HepG2 (cell line): ENCODE results near the gene SGCD. TPM values are rescaled to one million over a fixed set of nuclear protein-coding genes. Genes with fewer than 3 reads are reported as not detected.

ENCODE experiments used
- ATAC-seq: fragments of 200-7000 bp; cut with Tn5 transposase; 3 replicates; pipeline ENCODE4 v1.9.1; 2020; ENCODE audit warnings: mild to moderate bottlenecking, moderate library complexity
- BruUV-seq: library from RNA; stranded (reverse); fragments of 400-500 nt; replicated peaks from 2 replicates; lab custom pipeline; 2021; lab: Mats Ljungman, UMichigan
- CTCF ChIA-PET: fragments of 300-600 bp; formaldehyde crosslinking; extraction: SDS; loops from one replicate; lab custom pipeline; 2021; ENCODE audit warnings: low total read pairs, inconsistent platforms, low intra/inter-chr PET ratio; lab: Yijun Ruan, JAX
- POLR2A ChIA-PET: fragments of 350-600 bp; sonication (Branson Sonifier 250); formaldehyde crosslinking; loops from one replicate; lab custom pipeline; 2020; ENCODE audit warnings: antibody characterized with exemption, inconsistent platforms; lab: Yijun Ruan, JAX
- DNase-seq: peaks from one replicate; pipeline ENCODE4 v3.0.0-alpha.2; 2015; ENCODE audit warnings: low spot score
- FAIRE-seq: peaks from 3 replicates; lab custom pipeline; 2011; peaks lifted over from hg19 to GRCh38; lab: Jason Lieb, UNC
- H2AFZ ChIP-seq: one replicate; pipeline ENCODE4 v1.6.1; 2011; ENCODE audit warnings: low read length, inconsistent platforms
- H3K27ac ChIP-seq: fragments of 300-600 bp; 3 replicates; pipeline ENCODE4 v1.8.0; 2011; ENCODE audit warnings: mixed run types, mild to moderate bottlenecking, mixed read lengths, low read length, inconsistent platforms; ENCODE audit not compliant: insufficient read depth; ENCODE audit errors: extremely low read length
- H3K27me3 ChIP-seq, 2 experiments: fragments of 200-600 bp in 1 of 2; 2 replicates in 1 of 2; 3 replicates in 1 of 2; pipeline versions ENCODE4 v1.6.0 to v1.8.0; 2011; ENCODE audit warnings: low read length in 2 of 2, mild to moderate bottlenecking in 2 of 2, moderate library complexity in 2 of 2, inconsistent platforms in 1 of 2; ENCODE audit not compliant: insufficient read depth in 2 of 2, control insufficient read depth in 1 of 2
- H3K36me3 ChIP-seq, 2 experiments: fragments of 200-600 bp in 1 of 2; replicated peaks in 1 of 2; 2 replicates in 1 of 2; 3 replicates in 1 of 2; pipeline versions ENCODE4 v1.5.1 to v1.8.0; 2011; ENCODE audit warnings: low read length in 2 of 2, inconsistent platforms in 1 of 2; ENCODE audit not compliant: insufficient read depth in 2 of 2, control insufficient read depth in 1 of 2
- H3K4me1 ChIP-seq: 2 replicates; pipeline ENCODE4 v1.5.1; 2012; ENCODE audit warnings: low read length, inconsistent platforms; ENCODE audit not compliant: insufficient read depth
- H3K4me2 ChIP-seq: 2 replicates; pipeline ENCODE4 v1.6.0; 2011; ENCODE audit warnings: low read depth, low read length, inconsistent platforms
- H3K4me3 ChIP-seq, 3 experiments: fragments of 200-600 bp in 1 of 3; sonication (generic), shearing (Covaris generic) in 1 of 3; replicated peaks in 1 of 3; 2 replicates each; pipeline ENCODE4 v1.5.1; 2011 to 2016; ENCODE audit warnings: low read length in 3 of 3, inconsistent platforms in 2 of 3, low read depth in 2 of 3, mild to moderate bottlenecking in 2 of 3, control low read depth in 1 of 3, mixed read lengths in 1 of 3; ENCODE audit not compliant: insufficient read depth in 1 of 3
- H3K79me2 ChIP-seq: one replicate; pipeline ENCODE4 v1.6.1; 2011; ENCODE audit warnings: low read length, inconsistent platforms; ENCODE audit not compliant: insufficient read depth
- H3K9ac ChIP-seq: 2 replicates; pipeline ENCODE4 v1.6.0; 2011; ENCODE audit warnings: mild to moderate bottlenecking, low read depth, low read length, inconsistent platforms; ENCODE audit not compliant: insufficient read depth
- H3K9me3 ChIP-seq: 2 replicates; pipeline ENCODE4 v1.5.1; 2012; ENCODE audit warnings: mild to moderate bottlenecking, low read length
- H4K20me1 ChIP-seq: 2 replicates; pipeline ENCODE4 v1.6.0; 2011; ENCODE audit warnings: inconsistent platforms, mild to moderate bottlenecking, low read length, moderate library complexity; ENCODE audit not compliant: insufficient read depth
- ATF7 ChIP-seq, 2 experiments: fragments of 450-650 bp in 1 of 2; sonication (generic) in 1 of 2; formaldehyde crosslinking in 1 of 2; IDR thresholded peaks; 2 replicates each; pipeline versions ENCODE4 v1.4.0 to v1.6.1; 2016 to 2020; ENCODE audit warnings: antibody characterized with exemption in 1 of 2, mild to moderate bottlenecking in 1 of 2, missing genetic modification reagents in 1 of 2
- GPBP1L1 ChIP-seq: sonication (generic); formaldehyde crosslinking; IDR thresholded peaks from 2 replicates; pipeline ENCODE4 v1.5.0; 2020; ENCODE audit warnings: mild to moderate bottlenecking, missing genetic modification reagents
- NCOA1 ChIP-seq: sonication (generic); formaldehyde crosslinking; IDR thresholded peaks from 2 replicates; pipeline ENCODE4 v1.9.0; 2021; ENCODE audit warnings: missing genetic modification reagents
- PRDM10 ChIP-seq: sonication (generic); formaldehyde crosslinking; IDR thresholded peaks from 2 replicates; pipeline ENCODE4 v1.4.0; 2020; ENCODE audit warnings: low read depth, missing genetic modification reagents
- RERE ChIP-seq: IDR thresholded peaks from 2 replicates; pipeline ENCODE4 v1.6.1; 2016; ENCODE audit warnings: low read depth, missing genetic modification reagents, missing compliant biosample characterization
- TFDP2 ChIP-seq: sonication (generic); formaldehyde crosslinking; IDR thresholded peaks from 2 replicates; pipeline ENCODE4 v1.4.0; 2020; ENCODE audit warnings: missing genetic modification reagents
- TRIM24 ChIP-seq: sonication (generic); formaldehyde crosslinking; IDR thresholded peaks from 2 replicates; pipeline ENCODE4 v1.8.0; 2022; ENCODE audit warnings: mild to moderate bottlenecking, missing genetic modification reagents
- ZBTB1 ChIP-seq: sonication (generic); formaldehyde crosslinking; IDR thresholded peaks from 2 replicates; pipeline ENCODE4 v1.4.0; 2020; ENCODE audit warnings: missing genetic modification reagents, borderline replicate concordance
- ZFP62 ChIP-seq: sonication (generic); formaldehyde crosslinking; IDR thresholded peaks from 2 replicates; pipeline ENCODE4 v1.4.0; 2020; ENCODE audit warnings: missing genetic modification reagents
- ZIK1 ChIP-seq: sonication (generic); formaldehyde crosslinking; IDR thresholded peaks from 2 replicates; pipeline ENCODE4 v1.5.0; 2020; ENCODE audit warnings: mild to moderate bottlenecking, low read depth, missing genetic modification reagents, borderline replicate concordance
- ZNF552 ChIP-seq: sonication (generic); formaldehyde crosslinking; IDR thresholded peaks from 2 replicates; pipeline ENCODE4 v1.9.0; 2022; ENCODE audit warnings: missing genetic modification reagents, mild to moderate bottlenecking, borderline replicate concordance
- WGBS: methylation state at CpG from one replicate; pipeline ENCODE4 v1.1.6; 2017; ENCODE audit warnings: low lambda C conversion rate; 5-methylcytosine and 5-hydroxymethylcytosine counted together
- in situ Hi-C: cut with HindIII; loops from 2 replicates; pipeline ENCODE4 v1.10.0; 2017; ENCODE audit warnings: low pct_unique_long_range_greater_than_20kb; ENCODE audit not compliant: extremely low pct_ligation_motif_present
- intact Hi-C: fragments of 100-400 bp; cut with micrococcal nuclease; formaldehyde crosslinking; loops from one replicate; pipeline ENCODE4 v1.10.0; 2022; ENCODE audit not compliant: unreplicated experiment
- polyA plus RNA-seq, 8 experiments: library from polyadenylated mRNA; depleted of rRNA in 3 of 8; stranded (reverse) in 7 of 8; unstranded in 1 of 8; fragments of >200 nt; fragmentation: Illumina TruSeq in 4 of 8; extraction: Trizol in 4 of 8; gene quantifications; 2 replicates each; pipeline versions ENCODE4 v1.2.1 to v1.2.3, GENCODE V29; 2011 to 2016; ENCODE audit warnings: low read depth in 4 of 8, missing spikeins in 1 of 8, mixed read lengths in 1 of 8; ENCODE audit not compliant: insufficient read depth in 1 of 8
- total RNA-seq, 5 experiments: library from RNA; depleted of rRNA; stranded (reverse); fragments of >200 nt; fragmentation: Illumina TruSeq; extraction: Trizol; gene quantifications; 2 replicates each; pipeline ENCODE4 v1.2.3, GENCODE V29; 2016; ENCODE audit warnings: low read depth in 1 of 5
- TF ChIP-seq, protein P1 (sequence below): sonication (generic); formaldehyde crosslinking; IDR thresholded peaks from 2 replicates; pipeline ENCODE4 v1.5.0; 2020; ENCODE audit warnings: missing genetic modification reagents, mild to moderate bottlenecking, borderline replicate concordance

The SGCD gene
- total and polyA plus RNA-seq, 2 of the 13 experiments (the other 11 are each of a cell fraction or from before 2014, with no cell fraction given): not detected

DNA sequence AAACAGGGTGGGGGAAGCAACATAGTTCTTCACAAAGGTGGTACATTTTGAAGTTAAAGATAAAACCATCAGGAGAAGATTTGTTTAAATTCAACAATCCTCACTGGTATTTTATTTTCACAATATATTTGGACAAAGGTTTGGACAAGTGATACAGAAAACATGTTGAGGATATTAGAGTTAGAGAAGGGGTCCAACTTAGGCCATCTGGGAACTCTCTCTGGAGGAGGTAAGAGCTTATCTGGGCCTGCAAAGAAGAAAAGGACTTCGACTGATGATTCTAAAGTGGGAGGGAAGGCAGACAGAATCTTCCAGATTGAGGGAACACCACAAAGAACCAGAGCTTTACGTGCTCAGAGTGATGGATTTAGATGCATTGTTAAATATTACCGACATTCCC, 58.5 kb downstream of the SGCD start:
- Histone ChIP-seq H3K4me2 (no peak overlapping the region), H3K27ac (no peak overlapping the region), H3K4me1 (no peaks in the 10 kb centered on the region), H4K20me1 (no peaks in the 10 kb centered on the region), H3K27me3 (no peaks in the 10 kb centered on the region), H2AFZ (no peak overlapping the region), H3K79me2 (no peaks in the 10 kb centered on the region), H3K9ac (no peak overlapping the region), H3K4me3 (no peak overlapping the region), H3K9me3 (no peaks in the 10 kb centered on the region), H3K36me3 (no peaks in the 10 kb centered on the region)
- DNase-seq: no peak
- CTCF ChIA-PET: no interaction called here
- POLR2A ChIA-PET: no interaction called here
- intact Hi-C loops (no loop called here), in situ Hi-C loops (no loop called here)
- BruUV-seq: no TSS peak
- no peak for ATAC-seq
- no peak for FAIRE-seq
- WGBS: 2% methylated on average over 3 of the region's 3 CpGs
- TF ChIP-seq ZIK1 (CRISPR knock-in tag) (no peak), ZBTB1 (CRISPR knock-in tag) (no peak), NCOA1 (CRISPR knock-in tag) (no peak), ZFP62 (CRISPR knock-in tag) (no peak), RERE (CRISPR knock-in tag) (no peak), ATF7 (IDR thresholded peaks at IDR 0.05) (no peak), ATF7 (CRISPR knock-in tag; IDR thresholded peaks at IDR 0.05) (no peak), PRDM10 (CRISPR knock-in tag) (no peak), TRIM24 (no peak), GPBP1L1 (CRISPR knock-in tag) (no peak), ZNF552 (CRISPR knock-in tag) (no peak), TFDP2 (CRISPR knock-in tag) (no peak)
- TF ChIP-seq, protein P1, sequence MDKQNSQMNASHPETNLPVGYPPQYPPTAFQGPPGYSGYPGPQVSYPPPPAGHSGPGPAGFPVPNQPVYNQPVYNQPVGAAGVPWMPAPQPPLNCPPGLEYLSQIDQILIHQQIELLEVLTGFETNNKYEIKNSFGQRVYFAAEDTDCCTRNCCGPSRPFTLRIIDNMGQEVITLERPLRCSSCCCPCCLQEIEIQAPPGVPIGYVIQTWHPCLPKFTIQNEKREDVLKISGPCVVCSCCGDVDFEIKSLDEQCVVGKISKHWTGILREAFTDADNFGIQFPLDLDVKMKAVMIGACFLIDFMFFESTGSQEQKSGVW (CRISPR knock-in tag): no peak
